Measurements from ENCODE around the gene LRFN3. TPM values are rescaled to one million over a fixed set of nuclear protein-coding genes. Genes with fewer than 3 reads are reported as not detected.
A peak's percentile ranks its signal among the peaks of the same experiment; 100 is the strongest.

The LRFN3 gene
- total RNA-seq, 1 donor from 2014 or later = 15.3 TPM

GRCh38 chr19:35938282-35939224 is 2.4 kb downstream of the LRFN3 start:
- no peak for DNase-seq (ENCODE audit: low read depth)
- TF ChIP-seq CTCF (IDR thresholded peaks at IDR 0.05; ENCODE audit: insufficient read depth, low read depth, low read length) (no peak), EZH2 (IDR thresholded peaks at IDR 0.05; ENCODE audit: insufficient read depth, low read length) (no peak)
- H3K4me1 Mint-ChIP-seq (ENCODE audit: low read depth, unreplicated experiment) = peaks cover 11% of the 10 kb centered on the region
- Histone ChIP-seq H3K9ac (ENCODE audit: low read length) (no peak overlapping the region), H3K79me2 (ENCODE audit: insufficient read depth, low read length) (peaks cover 15% of the 10 kb centered on the region), H3K4me1 (ENCODE audit: insufficient read depth, low read length) (peaks cover 23% of the 10 kb centered on the region), H2AFZ (ENCODE audit: low read depth, low read length) (no peak overlapping the region), H3K4me3 (ENCODE audit: insufficient read depth, low read depth, low read length) (peak overlapping the region; percentile 60), H3K27me3 (ENCODE audit: insufficient read depth, low read length) (no peaks in the 10 kb centered on the region), H4K20me1 (ENCODE audit: insufficient read depth, low read length) (peaks cover 26% of the 10 kb centered on the region), H3K9me3 (ENCODE audit: insufficient read depth, low read depth, low read length) (no peaks in the 10 kb centered on the region), H3K27ac (ENCODE audit: low read depth, low read length) (no peak overlapping the region), H3K36me3 (ENCODE audit: insufficient read depth, low read length) (no peaks in the 10 kb centered on the region), H3K4me2 (ENCODE audit: low read length) (peak overlapping the region; percentile 100)
- H3K27me3 Mint-ChIP-seq (ENCODE audit: low read depth, unreplicated experiment) = no peaks in the 10 kb centered on the region
- no peaks in the 10 kb centered on the region for H3K9me3 Mint-ChIP-seq (ENCODE audit: unreplicated experiment)
- no peak for FAIRE-seq
- peaks cover 9% of the 10 kb centered on the region for H3K36me3 Mint-ChIP-seq (ENCODE audit: low read depth, unreplicated experiment)
- peak overlapping the region; percentile 75 for H3K4me3 Mint-ChIP-seq (ENCODE audit: unreplicated experiment)
- no peak overlapping the region for H3K27ac Mint-ChIP-seq (ENCODE audit: unreplicated experiment)

GRCh38 chr19:35939307-35940077 is 3.3 kb downstream of the LRFN3 start:
- FAIRE-seq (no peak), DNase-seq (ENCODE audit: low read depth) (no peak)
- no peak overlapping the region for H3K4me3 Mint-ChIP-seq (ENCODE audit: unreplicated experiment)
- Histone ChIP-seq H3K27me3 (ENCODE audit: insufficient read depth, low read length) (no peaks in the 10 kb centered on the region), H3K4me1 (ENCODE audit: insufficient read depth, low read length) (peaks cover 23% of the 10 kb centered on the region), H3K27ac (ENCODE audit: low read depth, low read length) (no peak overlapping the region), H3K9ac (ENCODE audit: low read length) (no peak overlapping the region), H4K20me1 (ENCODE audit: insufficient read depth, low read length) (peaks cover 31% of the 10 kb centered on the region), H3K4me2 (ENCODE audit: low read length) (no peak overlapping the region), H3K4me3 (ENCODE audit: insufficient read depth, low read depth, low read length) (no peak overlapping the region), H3K36me3 (ENCODE audit: insufficient read depth, low read length) (no peaks in the 10 kb centered on the region), H3K9me3 (ENCODE audit: insufficient read depth, low read depth, low read length) (no peaks in the 10 kb centered on the region), H2AFZ (ENCODE audit: low read depth, low read length) (no peak overlapping the region), H3K79me2 (ENCODE audit: insufficient read depth, low read length) (peaks cover 15% of the 10 kb centered on the region)
- TF ChIP-seq CTCF (IDR thresholded peaks at IDR 0.05; ENCODE audit: insufficient read depth, low read depth, low read length) = no peak
- TF ChIP-seq EZH2 (IDR thresholded peaks at IDR 0.05; ENCODE audit: insufficient read depth, low read length) = no peak
- no peak overlapping the region for H3K27ac Mint-ChIP-seq (ENCODE audit: unreplicated experiment)
- H3K4me1 Mint-ChIP-seq (ENCODE audit: low read depth, unreplicated experiment) = peaks cover 11% of the 10 kb centered on the region
- no peaks in the 10 kb centered on the region for H3K9me3 Mint-ChIP-seq (ENCODE audit: unreplicated experiment)
- H3K27me3 Mint-ChIP-seq (ENCODE audit: low read depth, unreplicated experiment) = no peaks in the 10 kb centered on the region
- peaks cover 14% of the 10 kb centered on the region for H3K36me3 Mint-ChIP-seq (ENCODE audit: low read depth, unreplicated experiment)

All from astrocyte (in vitro differentiated cells and primary cell).